Epithelial cell of proximal tubule (primary cell): Measurements from ENCODE around the gene KIR2DL3. TPM values are rescaled to one million over a fixed set of nuclear protein-coding genes. Genes with fewer than 3 reads are reported as not detected.
"Not testable (repeated sequence)": the region's sequence is repeated elsewhere in the genome, so short reads cannot be mapped to it uniquely, and the experiment has no call there.

Experiments
- DNase-seq: peaks from one replicate; pipeline ENCODE4 v3.0.0-alpha.2; 2011; ENCODE audit warnings: low read depth
- H3K4me3 ChIP-seq: 2 replicates; pipeline ENCODE4 v1.5.1; 2011; ENCODE audit warnings: low read depth, mild to moderate bottlenecking, low read length
- CTCF ChIP-seq: conservative IDR thresholded peaks from 2 replicates; pipeline ENCODE4 v1.5.1; 2012; ENCODE audit warnings: low read depth, mild to moderate bottlenecking, low read length
- total RNA-seq: library from RNA; depleted of rRNA; stranded (reverse); fragments of >200 nt; gene quantifications from 2 replicates; pipeline ENCODE4 v1.2.3, GENCODE V29; 2015

The KIR2DL3 gene
- not detected in 2 replicates for total RNA-seq

GRCh38 chr19:54738306-54738705 is at the start of gene KIR2DL3:
Gene KIR2DL3, plus strand, starts transcription at chr19:54738513. Its CDS starts 33 bp downstream, at chr19:54738546.
- H3K4me3 ChIP-seq, DNase-seq: not testable (repeated sequence)

- no peak overlapping the region for H3K4me3 ChIP-seq
- DNase-seq, result no peak
- no peak for TF ChIP-seq CTCF
These were observed 46.6 kb upstream of the KIR2DL3 start for GRCh38 chr19:54691582-54692297.

- H3K4me3 ChIP-seq, result no peak overlapping the region
- DNase-seq, result no peak
- no peak for TF ChIP-seq CTCF
These were observed 46.1 kb upstream of the KIR2DL3 start for GRCh38 chr19:54692298-54692615.

GRCh38 chr19:54694648-54695047 is 43.7 kb upstream of the KIR2DL3 start:
- TF ChIP-seq CTCF, result no peak
- no peak for DNase-seq
- H3K4me3 ChIP-seq, result no peak overlapping the region

GRCh38 chr19:54696117-54696548 is 42.2 kb upstream of the KIR2DL3 start:
- H3K4me3 ChIP-seq, result no peak overlapping the region
- DNase-seq, result no peak
- no peak for TF ChIP-seq CTCF

- no peak for DNase-seq
- H3K4me3 ChIP-seq, result no peak overlapping the region
- no peak for TF ChIP-seq CTCF
These were observed 41.5 kb upstream of the KIR2DL3 start for GRCh38 chr19:54696766-54697165.

- H3K4me3 ChIP-seq, DNase-seq: not testable (repeated sequence)
These were observed 40.6 kb upstream of the KIR2DL3 start for GRCh38 chr19:54697716-54698115.

GRCh38 chr19:54704928-54705327 is 33.4 kb upstream of the KIR2DL3 start:
- TF ChIP-seq CTCF, result no peak
- no peak overlapping the region for H3K4me3 ChIP-seq
- DNase-seq, result no peak
